Stimulated activated effector memory CD8-positive, alpha-beta T cell treated with anti-CD3 and anti-CD28 coated beads, Interleukin-12 subunit alpha, Interleukin-12 subunit beta, amount 100 ng/mL, for 72 hours (primary cell): ENCODE measurements around the gene TMEM62.
"Not testable (repeated sequence)": the region's sequence is repeated elsewhere in the genome, so short reads cannot be mapped to it uniquely, and the experiment has no call there.

Source experiments
- ATAC-seq: fragments of 150-1000 bp; cut with Tn5 transposase; 2 replicates; pipeline ENCODE4 v1.10.0; 2021
- DNase-seq, 2 donors: peaks; one replicate each; pipeline ENCODE4 v3.0.0; 2021 to 2022; ENCODE audit warnings: low spot score in 2 of 2
- H3K27ac Mint-ChIP-seq: one replicate; pipeline ENCODE4 v1.8.0; 2022; ENCODE audit warnings: mild to moderate bottlenecking, mixed read lengths
- H3K36me3 Mint-ChIP-seq: one replicate; pipeline ENCODE4 v1.8.0; 2022; ENCODE audit warnings: mild to moderate bottlenecking, mixed read lengths
- H3K4me1 Mint-ChIP-seq: one replicate; pipeline ENCODE4 v1.8.0; 2022; ENCODE audit warnings: mixed read lengths
- H3K4me3 Mint-ChIP-seq: one replicate; pipeline ENCODE4 v1.8.0; 2022; ENCODE audit warnings: mild to moderate bottlenecking, mixed read lengths
- H3K9me3 Mint-ChIP-seq: one replicate; pipeline ENCODE4 v1.8.0; 2022; ENCODE audit warnings: mixed read lengths

The TMEM62 gene

DNA sequence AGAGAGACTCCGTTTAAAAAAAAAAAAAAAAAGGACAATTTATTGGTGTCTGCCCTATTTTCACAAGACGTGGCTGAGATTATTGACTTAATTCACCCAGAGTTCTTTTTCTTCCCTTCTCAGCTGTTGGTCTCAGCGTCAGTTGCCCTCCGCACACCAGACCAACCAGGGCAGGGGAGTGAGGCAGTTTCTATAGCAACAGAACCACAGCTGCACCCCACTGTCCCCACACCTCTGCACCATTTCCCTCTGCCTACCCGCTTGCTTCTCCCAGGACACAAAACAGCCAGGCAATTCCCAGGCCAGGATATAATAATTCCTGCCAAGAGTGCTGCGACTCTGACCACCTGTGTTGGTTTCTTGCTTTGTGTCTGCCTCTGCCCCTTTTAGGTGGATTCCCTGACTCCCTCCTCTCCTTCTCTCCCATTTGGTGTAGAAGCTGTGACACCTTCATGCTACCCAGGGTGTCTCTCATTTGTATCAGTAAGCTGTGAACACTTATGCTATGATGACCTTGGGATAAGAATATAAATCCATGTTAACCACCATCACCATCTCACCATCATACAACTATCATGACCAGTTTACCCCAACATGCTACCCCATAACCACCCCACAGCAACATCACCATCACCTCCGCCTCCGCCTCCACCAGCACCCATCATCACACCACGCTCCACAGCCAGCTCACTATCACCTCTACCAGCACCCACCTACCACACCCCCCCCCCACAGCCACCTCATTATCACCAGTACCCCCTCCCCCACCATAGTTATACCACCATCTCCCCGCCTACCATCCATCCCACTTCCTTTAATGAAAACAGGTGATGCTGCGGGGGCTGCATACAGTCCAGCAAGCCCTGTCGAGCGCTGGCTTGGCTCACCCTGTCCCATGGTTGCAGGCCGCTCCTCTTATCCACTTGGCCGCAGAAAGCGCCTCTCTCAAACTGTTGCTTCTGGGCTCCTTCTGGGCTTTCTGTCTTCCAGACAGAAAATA lies 86.8 kb downstream of the TMEM62 start:
- DNase-seq = no peak
- Mint-ChIP-seq H3K27ac (peak overlapping the region; percentile 3), H3K4me3 (no peak overlapping the region), H3K4me1 (peaks cover 6% of the 10 kb centered on the region), H3K9me3 (no peaks in the 10 kb centered on the region), H3K36me3 (no peaks in the 10 kb centered on the region)
- ATAC-seq = peak; percentile 53

DNA sequence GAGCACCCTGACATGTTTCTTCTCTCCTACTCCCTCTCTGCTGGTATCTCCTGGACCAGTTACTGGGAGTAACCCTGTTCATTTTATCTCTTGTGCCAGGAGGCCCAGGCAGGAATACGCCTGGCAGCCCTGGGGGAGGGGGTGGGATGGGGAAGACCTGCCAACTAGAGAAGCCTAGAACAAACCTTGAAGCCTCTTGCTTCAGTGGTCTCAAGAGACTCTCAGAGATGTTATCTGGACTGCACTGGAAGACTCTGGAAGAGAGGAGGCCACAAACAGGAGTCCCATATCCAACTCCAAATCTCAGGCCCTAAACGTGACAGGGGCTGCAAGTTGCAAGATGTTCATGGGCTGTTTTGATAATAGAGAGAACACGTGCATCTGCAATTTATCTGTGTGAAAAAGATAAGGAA lies 87.6 kb downstream of the TMEM62 start, which contains the start of gene EPB42:
Gene EPB42, minus strand, starts transcription at position 28 of the 413 bp plus-strand sequence. CDS start 193 bp downstream, outside the sequence.
- H3K4me1 Mint-ChIP-seq = peaks cover 14% of the 10 kb centered on the region
- H3K9me3 Mint-ChIP-seq = no peaks in the 10 kb centered on the region
- no peak within 1 kb of the TSS for H3K4me3 Mint-ChIP-seq
- peak within 1 kb of the TSS; percentile 3 for H3K27ac Mint-ChIP-seq
- DNase-seq (no peak), ATAC-seq (no peak)
- H3K36me3 Mint-ChIP-seq = no peaks in the 10 kb centered on the region

DNA sequence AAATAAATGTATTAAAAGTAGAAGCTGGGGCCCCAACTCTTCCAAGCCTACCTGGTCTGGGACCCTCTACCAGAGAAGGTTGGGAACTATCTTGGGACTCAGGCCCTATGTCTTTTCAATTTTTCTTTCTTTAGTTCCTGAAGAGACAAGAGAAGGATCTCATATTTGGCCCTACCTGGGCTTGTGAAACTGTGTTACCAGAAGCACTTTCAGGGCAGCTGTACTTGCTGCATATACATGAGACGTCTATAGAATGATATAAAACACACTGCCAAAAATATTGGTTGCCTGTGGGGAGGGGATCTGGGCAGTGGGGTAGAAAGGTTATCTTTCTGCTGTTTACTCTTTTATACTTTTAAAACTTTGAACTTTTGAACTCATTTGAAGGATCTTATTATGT lies 88.0 kb downstream of the TMEM62 start:
- Mint-ChIP-seq H3K36me3 (no peaks in the 10 kb centered on the region), H3K9me3 (no peaks in the 10 kb centered on the region), H3K4me3 (no peak overlapping the region), H3K4me1 (peaks cover 14% of the 10 kb centered on the region), H3K27ac (no peak overlapping the region)
- ATAC-seq = no peak
- DNase-seq = no peak

DNA sequence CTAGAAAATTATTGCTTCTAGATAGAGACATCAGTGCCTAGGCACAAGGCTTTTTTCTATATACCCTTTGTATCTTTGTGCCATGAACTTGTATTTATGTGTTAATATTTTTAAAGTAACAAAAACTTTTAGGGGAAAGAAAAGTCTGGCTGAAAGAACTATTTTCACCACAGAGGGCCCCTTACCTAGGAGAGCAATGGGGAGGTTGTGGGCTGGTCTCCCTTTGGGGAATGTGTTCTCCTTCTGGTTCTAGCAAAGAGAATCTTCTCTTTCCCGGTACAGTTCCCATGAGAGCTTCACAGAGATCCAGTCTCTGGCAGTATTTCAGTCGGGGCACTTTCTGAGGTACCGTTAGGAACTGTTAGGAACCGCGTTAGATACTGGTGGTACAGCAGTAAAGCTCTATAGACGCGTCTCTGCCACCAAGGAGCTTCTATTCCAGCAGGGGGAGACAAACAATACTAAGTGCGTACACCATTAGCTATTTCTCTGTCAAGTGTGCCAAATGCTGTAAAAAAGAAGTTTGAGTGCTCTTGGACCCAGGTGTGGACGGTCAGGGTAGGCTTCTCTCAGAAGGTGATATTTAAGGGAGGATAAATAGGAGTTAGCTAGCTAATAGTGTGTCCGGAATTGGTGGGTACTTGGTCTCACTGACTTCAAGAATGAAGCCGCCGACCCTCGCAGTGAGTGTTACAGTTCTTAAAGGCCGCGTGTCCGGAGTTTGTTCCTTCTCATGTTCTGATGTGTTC lies 92.0 kb downstream of the TMEM62 start:
- Mint-ChIP-seq H3K4me3 (peak overlapping the region; percentile 10), H3K4me1 (peaks cover 9% of the 10 kb centered on the region), H3K36me3 (no peaks in the 10 kb centered on the region), H3K27ac (no peak overlapping the region), H3K9me3 (no peaks in the 10 kb centered on the region)
- peak in 1 of 2 donors; percentile 71 for DNase-seq
- peak; percentile 87 for ATAC-seq

DNA sequence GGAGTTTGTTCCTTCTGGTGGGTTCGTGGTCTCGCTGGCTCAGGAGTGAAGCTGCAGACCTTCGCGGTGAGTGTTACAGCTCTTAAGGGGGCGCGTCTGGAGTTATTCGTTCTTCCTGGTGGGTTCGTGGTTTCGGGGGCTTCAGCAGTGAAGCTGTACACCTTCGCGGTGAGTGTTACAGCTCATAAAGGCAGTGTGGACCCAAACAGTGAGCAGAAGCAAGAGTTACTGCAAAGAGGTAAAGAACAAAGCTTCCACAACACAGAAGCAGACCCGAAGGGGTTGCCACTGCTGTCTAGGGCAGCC lies 92.5 kb downstream of the TMEM62 start:
- not testable (repeated sequence) for H3K4me1 Mint-ChIP-seq, ATAC-seq, H3K36me3 Mint-ChIP-seq, H3K27ac Mint-ChIP-seq, H3K9me3 Mint-ChIP-seq, DNase-seq
- peak overlapping the region; percentile 10 for H3K4me3 Mint-ChIP-seq

DNA sequence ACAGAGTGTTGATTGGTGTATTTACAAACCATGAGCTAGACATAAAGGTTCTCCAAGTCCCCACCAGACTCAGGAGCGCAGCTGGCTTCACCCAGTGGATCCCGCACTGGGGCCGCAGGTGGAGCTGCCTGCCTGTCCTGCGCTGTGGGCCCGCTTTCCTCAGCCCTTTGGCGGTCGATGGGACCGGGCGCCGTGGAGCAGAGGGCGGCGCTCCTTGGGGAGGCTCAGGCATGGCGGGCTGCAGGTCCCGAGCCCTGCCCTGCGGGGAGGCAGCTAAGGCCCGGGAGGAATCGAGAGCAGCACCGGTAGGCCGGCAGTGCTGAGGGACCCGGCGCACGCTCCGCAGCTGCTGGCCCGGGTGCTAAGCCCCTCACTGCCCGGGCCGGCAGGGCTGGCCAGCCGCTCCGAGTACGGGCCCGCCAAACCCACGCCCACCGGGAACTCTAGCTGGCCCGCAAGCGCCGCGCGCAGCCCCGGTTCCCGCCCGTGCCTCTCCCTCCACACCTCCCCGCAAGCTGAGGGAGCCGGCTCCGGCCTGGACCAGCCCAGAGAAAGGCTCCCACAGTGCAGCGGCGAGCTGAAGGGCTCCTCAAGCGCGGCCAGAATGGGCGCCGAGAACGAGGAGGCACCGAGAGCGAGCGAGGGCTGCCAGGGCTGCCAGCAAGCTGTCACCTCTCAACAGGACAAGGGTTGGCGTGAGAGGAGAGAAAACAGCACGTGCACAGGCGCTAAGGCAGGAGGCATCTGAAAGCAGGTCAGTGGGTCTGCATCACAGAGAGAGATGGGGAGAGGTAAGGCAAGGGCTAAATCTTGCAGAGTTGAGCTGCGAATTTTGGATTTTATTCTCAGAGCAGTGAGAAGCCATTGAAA lies 93.3 kb downstream of the TMEM62 start:
- Mint-ChIP-seq H3K36me3 (no peaks in the 10 kb centered on the region), H3K9me3 (no peaks in the 10 kb centered on the region), H3K27ac (no peak overlapping the region), H3K4me1 (peaks cover 7% of the 10 kb centered on the region), H3K4me3 (no peak overlapping the region)
- DNase-seq (no peak), ATAC-seq (no peak)

DNA sequence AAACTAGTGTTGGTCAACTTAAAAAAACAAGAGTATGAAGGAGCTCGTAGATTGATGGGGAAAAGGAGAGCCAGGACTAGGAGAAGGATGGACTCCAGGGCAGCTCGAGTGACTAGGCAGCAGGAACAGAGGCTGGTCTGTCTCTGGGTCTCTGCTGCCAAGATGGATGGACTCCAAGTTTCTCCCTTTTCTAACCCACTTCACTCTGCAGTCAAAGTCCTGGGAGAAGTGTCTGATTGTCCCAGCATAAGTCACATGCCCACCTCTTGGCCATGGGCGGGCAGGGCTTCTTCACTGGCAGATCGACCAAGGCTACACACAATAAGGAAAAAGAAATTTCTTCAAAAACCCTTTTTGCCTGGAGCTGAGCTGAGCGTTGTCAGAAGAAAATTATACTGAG lies 96.6 kb downstream of the TMEM62 start:
- no peak overlapping the region for H3K27ac Mint-ChIP-seq
- H3K4me1 Mint-ChIP-seq = peaks cover 7% of the 10 kb centered on the region
- H3K36me3 Mint-ChIP-seq = no peaks in the 10 kb centered on the region
- H3K9me3 Mint-ChIP-seq = no peaks in the 10 kb centered on the region
- H3K4me3 Mint-ChIP-seq = no peak overlapping the region
- ATAC-seq (no peak), DNase-seq (no peak)

DNA sequence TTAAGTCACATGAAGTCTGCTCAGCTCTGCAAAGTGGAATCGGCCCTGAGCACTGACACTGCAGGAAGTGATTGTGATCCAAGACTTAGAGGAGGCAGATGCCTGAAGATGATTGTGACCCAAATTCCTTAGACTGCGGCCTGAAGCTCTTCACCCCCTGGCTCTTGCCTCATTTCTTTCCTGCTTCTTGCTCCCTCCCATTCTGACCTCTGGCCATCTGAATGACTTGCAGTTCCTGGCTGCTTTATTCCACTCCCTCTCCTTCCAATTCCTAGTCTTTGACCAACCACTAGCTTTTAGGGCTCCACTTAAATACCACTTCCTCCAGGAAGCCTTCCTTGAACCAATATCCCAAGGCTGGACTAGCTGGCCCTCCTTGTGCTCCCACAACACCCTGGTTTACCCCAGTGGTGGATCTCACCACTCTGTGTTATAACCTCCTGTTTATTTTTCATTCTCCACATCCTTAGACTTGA lies 97.3 kb downstream of the TMEM62 start:
- DNase-seq (no peak), ATAC-seq (no peak)
- Mint-ChIP-seq H3K27ac (no peak overlapping the region), H3K4me3 (no peak overlapping the region), H3K4me1 (peaks cover 3% of the 10 kb centered on the region), H3K36me3 (no peaks in the 10 kb centered on the region), H3K9me3 (no peaks in the 10 kb centered on the region)

DNA sequence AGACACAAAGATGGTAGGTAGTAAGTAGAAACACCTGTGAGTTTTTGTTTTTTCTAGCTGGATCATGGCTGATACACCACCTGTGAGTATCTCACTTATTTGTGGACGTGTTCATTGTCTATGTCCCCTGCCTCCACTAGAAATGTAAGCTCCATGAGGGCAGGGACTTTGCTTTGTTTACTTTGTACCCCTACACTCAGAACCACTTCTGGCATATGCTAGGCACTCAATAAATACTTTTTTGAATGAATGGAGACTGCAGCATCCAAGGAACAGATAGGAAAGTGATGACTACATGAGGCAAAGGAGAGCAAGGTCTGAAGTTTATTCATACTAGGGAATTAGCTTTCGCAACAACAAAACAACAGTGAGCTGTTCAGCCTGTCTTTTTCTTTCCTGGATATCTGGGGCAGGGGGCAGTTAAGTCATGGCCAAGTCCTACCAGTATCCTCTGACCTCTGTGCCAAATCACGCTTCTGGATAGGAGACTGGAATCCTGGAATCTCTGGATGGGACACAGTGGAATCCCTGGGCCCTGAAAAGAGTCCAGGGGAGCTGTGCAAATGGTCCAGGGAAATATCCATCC lies 99.0 kb downstream of the TMEM62 start:
- no peak for ATAC-seq
- H3K4me1 Mint-ChIP-seq = no peaks in the 10 kb centered on the region
- DNase-seq = no peak
- H3K36me3 Mint-ChIP-seq = no peaks in the 10 kb centered on the region
- no peak overlapping the region for H3K4me3 Mint-ChIP-seq
- no peaks in the 10 kb centered on the region for H3K9me3 Mint-ChIP-seq
- no peak overlapping the region for H3K27ac Mint-ChIP-seq
